Esophagus muscularis mucosa (tissue), 4 donors: Measurements from ENCODE around the gene LTC4S. TPM values are rescaled to one million over a fixed set of nuclear protein-coding genes. Genes with fewer than 3 reads are reported as not detected.

Source experiments
- DNase-seq: peaks from one replicate; pipeline ENCODE4 v3.0.0-alpha.2; 2017; ENCODE audit errors: extremely low spot score
- H3K27ac ChIP-seq, 4 donors: fragments of 200-600 bp; sonication (generic); replicated peaks in 1 of 4; 1 replicate in 3 of 4; 2 replicates in 1 of 4; pipeline ENCODE4 v1.5.1; 2016 to 2019; ENCODE audit warnings: mild to moderate bottlenecking in 1 of 4
- H3K27me3 ChIP-seq, 4 donors: fragments of 200-600 bp; sonication (generic); one replicate each; pipeline versions ENCODE4 v1.5.1 to v1.6.0; 2016 to 2019
- H3K36me3 ChIP-seq, 4 donors: fragments of 200-600 bp; sonication (generic); one replicate each; pipeline ENCODE4 v1.5.1; 2016 to 2019
- H3K4me1 ChIP-seq, 4 donors: fragments of 200-600 bp; sonication (generic); one replicate each; pipeline ENCODE4 v1.5.1; 2016 to 2019
- H3K4me3 ChIP-seq, 4 donors: fragments of 200-600 bp; sonication (generic); 1 replicate in 2 of 4; 2 replicates in 2 of 4; pipeline ENCODE4 v1.5.1; 2016 to 2019; ENCODE audit warnings: mild to moderate bottlenecking in 4 of 4, moderate library complexity in 1 of 4
- H3K9me3 ChIP-seq, 4 donors: fragments of 200-600 bp; sonication (generic); 1 replicate in 3 of 4; 2 replicates in 1 of 4; pipeline ENCODE4 v1.5.1; 2016 to 2019
- EP300 ChIP-seq: sonication (generic); formaldehyde crosslinking; IDR thresholded peaks from one replicate; pipeline ENCODE4 v1.6.1; 2017; ENCODE audit warnings: antibody characterized with exemption
- POLR2A ChIP-seq: fragments of 450-650 bp; IDR thresholded peaks from one replicate; pipeline ENCODE4 v1.6.1; 2017; ENCODE audit warnings: antibody characterized with exemption, moderate library complexity, mild to moderate bottlenecking, low read depth
- POLR2AphosphoS5 ChIP-seq, 2 donors: sonication (generic); formaldehyde crosslinking; IDR thresholded peaks; one replicate each; pipeline ENCODE4 v1.6.1; 2017; ENCODE audit warnings: antibody characterized with exemption in 2 of 2
- WGBS: methylation state at CpG from one replicate; pipeline ENCODE4 v1.1.5; 2018; 5-methylcytosine and 5-hydroxymethylcytosine counted together
- intact Hi-C: fragments of 100-400 bp; cut with DNase I; formaldehyde crosslinking; loops from one replicate; pipeline ENCODE4 v1.15.1; 2023
- total RNA-seq, 4 donors: library from RNA; depleted of rRNA; stranded (reverse); fragments of >200 nt; gene quantifications; one replicate each; pipeline versions ENCODE4 v1.1.0 to v1.2.1, GENCODE V29; 2016
- TF ChIP-seq, protein P1 (sequence below), 3 experiments: fragments of 200-600 bp in 2 of 3; fragments of 450-650 bp in 1 of 3; sonication (generic) in 2 of 3; IDR thresholded peaks; one replicate each; pipeline ENCODE4 v1.5.1; 2017 to 2019; ENCODE audit warnings: antibody characterized with exemption in 3 of 3, mild to moderate bottlenecking in 2 of 3, moderate library complexity in 1 of 3

Gene LTC4S
- total RNA-seq, 4 donors from 2014 or later = 7.9 to 15.2 (median 12.8) TPM

DNA sequence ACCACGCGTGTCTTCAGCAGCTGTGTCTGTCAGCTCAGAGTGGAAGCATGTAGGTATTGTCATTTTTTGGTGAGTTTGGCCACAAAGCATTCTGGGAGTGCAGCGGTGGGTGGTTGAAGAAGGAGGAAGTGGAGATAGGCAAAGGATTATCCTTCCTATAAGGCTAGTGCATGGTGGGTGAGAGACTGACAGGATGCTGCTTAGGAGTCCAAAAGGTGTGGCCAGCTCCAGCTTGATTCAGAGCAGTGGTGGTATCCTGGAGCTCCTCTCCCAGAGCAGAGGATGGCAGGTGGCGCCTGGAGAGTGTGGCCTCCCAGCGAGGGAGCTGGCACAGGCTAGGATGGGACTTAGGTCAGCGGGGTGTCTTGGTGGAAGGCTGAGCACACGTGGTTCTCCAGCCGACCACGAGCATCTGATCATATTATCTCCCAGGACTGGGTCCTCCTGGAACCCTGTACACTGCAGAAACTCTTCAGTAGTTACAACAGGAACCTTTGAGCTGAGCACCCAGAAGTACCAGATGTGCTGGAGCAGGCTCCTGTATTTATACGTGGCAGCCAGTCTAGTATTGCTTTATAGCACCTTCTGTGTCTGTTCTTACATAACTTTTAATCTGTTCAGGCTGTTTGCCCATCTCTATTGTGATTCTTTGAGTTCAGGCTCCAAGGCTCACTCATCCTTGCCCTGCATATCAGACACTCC lies 31.6 kb upstream of the LTC4S start:
- DNase-seq = no peak
- peak overlapping the region; percentile 29 to 77 (median 52) for H3K27ac ChIP-seq
- peaks cover 79 to 82% (median 80%) of the 10 kb centered on the region in 4 donors for H3K4me1 ChIP-seq
- H3K4me3 ChIP-seq = no peak overlapping the region
- no peaks in the 10 kb centered on the region for H3K9me3 ChIP-seq
- WGBS = 50% methylated on average over 10 of the region's 10 CpGs
- peaks cover 7 to 20% (median 17%) of the 10 kb centered on the region in 4 donors for H3K36me3 ChIP-seq
- TF ChIP-seq POLR2AphosphoS5 (IDR thresholded peaks at IDR 0.05) = no peak
- TF ChIP-seq EP300 = no peak
- TF ChIP-seq POLR2A = no peak
- TF ChIP-seq, protein P1, sequence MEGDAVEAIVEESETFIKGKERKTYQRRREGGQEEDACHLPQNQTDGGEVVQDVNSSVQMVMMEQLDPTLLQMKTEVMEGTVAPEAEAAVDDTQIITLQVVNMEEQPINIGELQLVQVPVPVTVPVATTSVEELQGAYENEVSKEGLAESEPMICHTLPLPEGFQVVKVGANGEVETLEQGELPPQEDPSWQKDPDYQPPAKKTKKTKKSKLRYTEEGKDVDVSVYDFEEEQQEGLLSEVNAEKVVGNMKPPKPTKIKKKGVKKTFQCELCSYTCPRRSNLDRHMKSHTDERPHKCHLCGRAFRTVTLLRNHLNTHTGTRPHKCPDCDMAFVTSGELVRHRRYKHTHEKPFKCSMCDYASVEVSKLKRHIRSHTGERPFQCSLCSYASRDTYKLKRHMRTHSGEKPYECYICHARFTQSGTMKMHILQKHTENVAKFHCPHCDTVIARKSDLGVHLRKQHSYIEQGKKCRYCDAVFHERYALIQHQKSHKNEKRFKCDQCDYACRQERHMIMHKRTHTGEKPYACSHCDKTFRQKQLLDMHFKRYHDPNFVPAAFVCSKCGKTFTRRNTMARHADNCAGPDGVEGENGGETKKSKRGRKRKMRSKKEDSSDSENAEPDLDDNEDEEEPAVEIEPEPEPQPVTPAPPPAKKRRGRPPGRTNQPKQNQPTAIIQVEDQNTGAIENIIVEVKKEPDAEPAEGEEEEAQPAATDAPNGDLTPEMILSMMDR (IDR thresholded peaks at IDR 0.05) = no peak
- H3K27me3 ChIP-seq = no peaks in the 10 kb centered on the region
- intact Hi-C loops = loop anchor here (5.0 to 10.0 kb wide), 2 partner anchors 35 to 143 kb away; partner anchors contain the start of gene TBC1D9B

DNA sequence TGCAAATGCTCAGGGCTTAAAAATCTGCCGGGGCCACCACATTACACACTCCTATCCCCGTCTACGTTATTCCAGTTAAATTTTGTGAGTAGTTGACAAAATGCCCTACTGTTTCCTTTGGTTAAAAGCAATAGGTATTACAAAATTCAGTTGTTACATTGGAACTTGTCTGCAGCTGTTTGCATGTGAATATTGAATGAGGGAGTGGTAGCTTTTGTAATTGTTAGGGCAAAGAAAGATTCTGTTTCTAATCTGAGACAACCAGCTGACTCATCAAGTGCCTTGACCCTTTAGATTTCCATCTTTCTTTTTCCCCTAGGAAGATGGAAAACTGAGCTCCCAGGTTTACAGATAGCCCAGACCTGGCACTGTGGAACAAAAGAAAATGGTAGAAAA lies 31.0 kb upstream of the LTC4S start:
- DNase-seq = no peak
- Histone ChIP-seq H3K27me3 (no peaks in the 10 kb centered on the region), H3K4me1 (peaks cover 74 to 87% (median 81%) of the 10 kb centered on the region in 4 donors), H3K36me3 (peaks cover 7 to 25% (median 19%) of the 10 kb centered on the region in 4 donors), H3K27ac (peak overlapping the region; percentile 29 to 77 (median 52)), H3K4me3 (no peak overlapping the region), H3K9me3 (no peaks in the 10 kb centered on the region)
- intact Hi-C loops = loop anchor here (5.0 to 10.0 kb wide), 2 partner anchors 35 to 142 kb away; partner anchors contain the start of gene TBC1D9B
- 23% methylated on average over 3 of the region's 3 CpGs for WGBS
- TF ChIP-seq, protein P1 (IDR thresholded peaks at IDR 0.05) = no peak
- TF ChIP-seq POLR2AphosphoS5 (IDR thresholded peaks at IDR 0.05) (no peak), EP300 (no peak), POLR2A (no peak)

DNA sequence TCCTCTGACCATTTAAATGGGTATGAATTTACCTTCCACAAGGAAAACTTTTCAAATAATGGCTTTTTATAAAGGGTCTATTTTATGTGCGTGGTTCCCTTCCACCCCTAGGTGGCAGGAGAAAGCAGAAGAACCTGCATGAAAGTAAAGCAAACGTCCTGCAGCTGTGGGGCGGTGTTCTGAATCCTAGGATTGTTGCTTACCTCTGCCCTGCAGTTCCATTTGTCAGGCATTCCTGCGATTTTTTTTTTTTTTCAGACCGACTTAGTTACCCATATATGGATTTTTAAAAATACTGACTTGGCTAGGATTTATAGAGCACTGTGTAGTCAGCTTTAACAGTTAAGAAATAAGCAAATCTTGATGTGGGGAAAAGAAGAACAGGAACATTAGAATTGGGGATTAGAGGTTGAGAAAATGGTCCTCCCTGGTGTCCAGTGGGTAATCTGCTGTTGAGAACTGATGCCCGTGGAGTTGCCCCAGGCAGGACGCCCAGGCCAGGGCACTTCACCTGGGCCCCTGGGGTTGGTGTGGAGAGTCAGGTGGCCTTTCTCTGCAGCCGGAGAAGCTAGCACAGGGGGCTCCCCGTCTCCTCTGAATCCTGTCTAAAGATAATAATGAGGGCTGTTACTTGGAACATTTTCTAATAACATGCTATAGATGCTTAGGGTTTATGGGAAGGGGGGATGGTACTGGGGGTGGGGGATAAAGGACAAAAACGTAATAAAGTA lies 30.4 kb upstream of the LTC4S start:
- Histone ChIP-seq H3K9me3 (no peaks in the 10 kb centered on the region), H3K27me3 (no peaks in the 10 kb centered on the region), H3K27ac (peak overlapping the region; percentile 51 to 77 (median 64)), H3K4me3 (no peak overlapping the region), H3K4me1 (peaks cover 72 to 93% (median 83%) of the 10 kb centered on the region in 4 donors), H3K36me3 (peaks cover 7 to 30% (median 23%) of the 10 kb centered on the region in 4 donors)
- intact Hi-C loops = loop anchor here (5.0 to 10.0 kb wide), 2 partner anchors 34 to 141 kb away; partner anchors contain the start of gene TBC1D9B
- no peak for DNase-seq
- WGBS = 11% methylated on average over 10 of the region's 10 CpGs
- no peak for TF ChIP-seq EP300
- TF ChIP-seq POLR2AphosphoS5 (IDR thresholded peaks at IDR 0.05) = peak; percentile 27 to 48
- TF ChIP-seq, protein P1 (IDR thresholded peaks at IDR 0.05) = peak; percentile 84 to 91 (median 89)

DNA sequence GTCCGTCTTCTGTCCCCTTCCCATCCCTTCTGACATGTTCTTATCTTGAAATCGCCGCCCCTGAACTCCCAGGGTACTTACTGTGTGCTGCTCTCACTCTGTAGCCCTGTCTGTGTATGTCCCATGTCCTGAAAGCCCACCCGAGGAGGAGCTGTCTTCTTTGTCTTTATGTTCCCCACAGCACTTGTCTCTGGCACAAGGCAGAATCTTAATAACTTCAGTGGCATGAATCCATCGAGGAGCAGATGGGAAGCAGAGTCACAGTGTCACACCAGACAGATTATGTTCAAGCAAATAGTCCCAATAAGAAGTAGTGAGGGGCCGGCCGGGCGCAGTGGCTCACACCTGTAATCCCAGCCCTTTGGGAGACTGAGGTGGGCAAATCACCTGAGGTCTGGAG lies 29.7 kb upstream of the LTC4S start:
- Histone ChIP-seq H3K27me3 (no peaks in the 10 kb centered on the region), H3K27ac (peak overlapping the region; percentile 51 to 77 (median 64)), H3K4me1 (peaks cover 75 to 96% (median 87%) of the 10 kb centered on the region in 4 donors), H3K4me3 (no peak overlapping the region), H3K36me3 (peaks cover 11 to 37% (median 30%) of the 10 kb centered on the region in 4 donors), H3K9me3 (no peaks in the 10 kb centered on the region)
- TF ChIP-seq, protein P1 (IDR thresholded peaks at IDR 0.05) = no peak
- TF ChIP-seq POLR2AphosphoS5 (IDR thresholded peaks at IDR 0.05) = no peak
- TF ChIP-seq POLR2A = no peak
- no peak for TF ChIP-seq EP300
- intact Hi-C loops = loop anchor here (5.0 to 10.0 kb wide), 2 partner anchors 33 to 141 kb away; partner anchors contain the start of gene TBC1D9B
- 68% methylated on average over 8 of the region's 8 CpGs for WGBS
- DNase-seq = no peak
